HG02623 (cell line): ENCODE data around the gene OXNAD1.

Experiments
- ATAC-seq: cut with Tn5 transposase; IDR thresholded peaks from one replicate; pipeline ENCODE4 v1.9.1; 2021; ENCODE audit warnings: moderate library complexity; ENCODE audit not compliant: unreplicated experiment

The OXNAD1 gene

DNA sequence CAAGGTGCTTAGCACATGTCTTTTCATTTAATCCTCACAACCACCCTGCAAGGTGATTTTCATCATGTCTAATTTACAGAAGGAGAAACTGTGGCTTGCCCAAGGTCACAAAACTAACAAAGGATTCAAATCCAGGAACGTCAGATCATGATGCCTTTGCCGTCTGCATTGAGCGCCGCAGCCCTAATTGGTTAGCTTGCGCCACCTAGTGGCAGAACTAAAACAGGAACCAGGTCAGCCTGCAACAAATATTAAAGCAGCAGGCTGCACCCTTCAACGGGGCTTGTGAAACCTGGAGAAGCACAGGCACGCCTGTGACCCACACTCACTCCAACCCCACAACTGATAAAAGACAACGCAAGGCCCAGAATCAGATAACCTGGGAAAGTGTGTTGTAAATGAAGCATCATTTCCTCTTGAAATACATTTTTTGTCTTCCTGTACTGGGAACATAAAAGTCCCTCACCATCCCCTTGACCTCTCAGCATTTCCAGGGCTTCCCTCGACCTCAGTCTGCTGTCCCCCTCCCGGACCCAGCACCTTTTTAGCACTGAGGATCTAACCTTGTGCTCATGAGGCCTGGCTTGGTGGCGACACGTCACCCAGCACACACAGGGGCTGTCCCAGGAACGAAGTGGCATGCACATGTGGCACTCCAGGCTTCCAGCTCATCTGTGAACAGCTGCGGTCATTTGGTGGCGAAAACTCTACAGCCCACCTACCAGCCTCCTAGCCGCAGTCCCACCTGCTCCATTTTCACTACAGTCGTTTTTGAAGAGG lies 17.5 kb upstream of the OXNAD1 start:
- peak; percentile 73 for ATAC-seq

DNA sequence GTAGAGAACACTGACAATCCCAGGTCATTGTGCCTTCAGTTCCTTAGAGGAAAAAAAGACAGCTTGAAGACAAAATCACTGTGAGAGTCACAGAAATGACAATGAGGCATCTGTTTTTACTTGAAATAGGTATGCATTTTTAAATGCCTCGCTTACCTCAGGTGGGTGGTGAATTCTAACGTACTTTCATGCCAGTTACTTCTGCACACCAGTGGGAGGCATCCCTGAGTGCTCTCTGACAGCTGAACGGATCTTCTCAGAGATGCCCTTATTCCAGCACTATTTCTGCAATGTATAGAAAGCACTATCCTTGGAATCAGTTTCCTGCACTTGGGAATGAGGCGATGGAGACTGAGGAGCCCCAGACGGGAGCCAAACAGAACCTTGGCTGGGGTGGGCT lies 16.5 kb upstream of the OXNAD1 start:
- ATAC-seq, result no peak

DNA sequence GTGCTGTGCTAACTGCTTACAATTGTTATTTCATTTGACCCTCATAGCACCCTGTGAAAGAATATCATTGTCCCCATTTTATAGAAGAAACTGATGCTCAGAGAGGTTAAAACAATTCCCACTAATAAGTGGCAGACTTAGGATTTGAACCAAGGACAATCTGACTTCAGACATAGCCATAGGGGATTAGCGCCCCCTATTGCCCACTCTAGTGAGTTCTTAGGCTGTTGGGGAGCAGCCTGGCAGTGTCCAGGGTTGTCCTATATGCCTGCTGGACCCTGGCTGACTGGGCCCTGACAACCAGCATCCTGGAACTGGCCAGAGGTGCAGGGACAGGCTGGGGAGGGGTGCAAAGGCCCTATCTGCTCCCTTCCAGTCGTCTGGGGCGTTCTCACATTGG lies 15.7 kb upstream of the OXNAD1 start:
- ATAC-seq, result no peak

DNA sequence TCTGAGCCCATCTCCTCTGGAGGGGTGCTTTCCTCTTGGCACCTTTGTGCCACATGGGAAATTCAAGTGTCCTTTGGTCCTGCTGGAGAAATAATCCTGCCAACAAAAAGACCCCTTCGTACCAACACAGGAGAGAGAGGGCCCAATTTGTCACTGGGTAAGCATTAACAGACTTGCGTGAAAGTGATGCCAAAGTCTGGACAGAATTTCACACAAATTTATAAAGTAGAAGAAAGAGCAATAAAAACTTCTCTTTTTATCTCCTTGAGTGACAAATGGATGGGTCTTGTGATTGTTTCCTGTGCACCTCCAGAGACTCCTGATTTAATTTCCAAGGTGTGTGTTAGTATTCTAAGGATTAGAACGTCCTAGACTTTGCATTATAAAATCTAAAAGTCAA lies 15.1 kb upstream of the OXNAD1 start:
- ATAC-seq, result no peak

DNA sequence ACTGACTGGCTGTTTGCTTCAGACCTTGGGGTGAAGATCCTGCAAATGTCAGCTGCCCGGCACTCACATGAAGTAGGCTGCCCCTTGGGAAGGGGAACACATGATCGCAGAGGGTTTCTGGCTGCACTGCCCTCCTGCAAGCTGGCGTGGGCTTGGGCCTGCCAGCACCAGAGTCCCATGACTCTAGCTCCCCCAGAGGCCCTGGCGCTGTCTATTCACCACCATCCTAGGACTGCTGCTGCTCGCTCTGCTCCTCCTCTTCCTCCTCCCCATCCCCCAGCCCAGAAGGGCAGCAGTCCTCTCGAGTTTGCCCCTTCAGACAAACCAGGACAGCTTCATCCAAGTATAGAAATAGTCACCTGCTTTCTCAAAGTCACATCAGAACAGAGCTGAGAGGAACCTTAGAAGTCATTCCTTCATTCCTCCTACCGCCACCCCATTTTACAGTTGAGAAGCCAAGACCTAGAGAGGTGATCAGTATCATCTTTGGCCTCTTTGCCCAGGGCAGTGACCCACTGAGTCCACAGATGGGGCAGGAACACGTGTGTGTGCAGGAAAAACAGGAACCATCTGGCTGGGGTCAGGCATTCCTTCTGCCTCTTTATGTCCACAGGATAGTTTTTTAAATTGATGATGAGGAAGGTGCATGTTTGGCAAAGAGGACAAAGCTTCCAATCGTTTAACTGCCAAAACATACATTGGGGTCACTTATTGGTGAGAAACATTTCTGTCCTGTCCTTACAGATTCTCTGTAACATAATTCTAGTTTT lies 13.5 kb upstream of the OXNAD1 start:
- no peak for ATAC-seq

DNA sequence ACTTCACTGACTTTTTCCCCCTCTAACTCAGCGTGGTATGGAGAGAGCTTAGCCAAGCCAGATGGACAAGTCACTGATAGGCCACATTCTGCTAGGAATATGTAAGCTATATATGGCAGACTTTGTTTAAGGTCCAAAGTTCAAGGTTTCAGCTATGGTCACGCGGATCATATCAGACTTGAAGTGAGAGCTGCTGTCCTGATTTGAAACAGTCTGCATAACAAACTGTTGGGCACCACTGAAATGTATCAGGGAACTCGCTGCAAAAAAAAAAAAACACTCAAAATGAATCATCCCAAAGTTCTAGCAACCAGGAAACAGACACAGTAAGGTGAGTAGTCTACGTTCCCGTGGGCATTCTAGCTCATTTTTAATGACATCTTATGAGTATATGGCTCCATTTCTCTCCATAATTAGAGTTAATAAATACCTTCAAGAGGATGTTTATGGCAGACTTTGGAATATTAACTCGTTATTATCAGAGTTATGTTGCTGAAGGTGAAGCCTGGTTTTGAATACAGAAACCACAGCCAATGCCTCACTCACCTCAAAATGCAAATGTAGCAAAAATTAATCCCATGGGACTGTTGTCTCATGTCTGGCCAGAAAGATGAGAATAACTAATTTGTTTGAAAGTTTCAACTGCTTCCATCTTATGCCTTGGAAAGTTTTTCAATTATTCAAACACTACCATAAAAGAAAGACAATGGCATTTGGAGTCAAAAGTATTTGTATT lies 12.6 kb upstream of the OXNAD1 start:
- no peak for ATAC-seq

DNA sequence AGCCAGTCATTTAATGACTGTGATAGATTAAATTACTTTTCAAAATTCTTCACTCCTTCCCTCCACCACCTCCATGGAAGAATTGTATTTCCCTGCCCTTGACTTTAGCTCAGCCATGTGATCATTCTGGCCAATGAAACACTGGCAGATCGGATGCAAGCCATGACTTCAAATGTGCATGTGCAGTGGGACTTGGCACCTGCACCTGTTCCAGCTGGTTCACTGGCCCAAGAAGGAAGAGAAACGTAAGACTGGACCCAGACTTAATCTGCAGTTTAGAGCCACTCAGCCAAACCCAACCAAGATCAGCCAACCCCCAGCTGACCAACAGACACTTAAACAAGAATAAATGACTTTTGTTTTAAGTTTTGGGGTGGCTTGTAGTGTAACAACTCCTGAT lies 12.0 kb upstream of the OXNAD1 start:
- ATAC-seq, result no peak

DNA sequence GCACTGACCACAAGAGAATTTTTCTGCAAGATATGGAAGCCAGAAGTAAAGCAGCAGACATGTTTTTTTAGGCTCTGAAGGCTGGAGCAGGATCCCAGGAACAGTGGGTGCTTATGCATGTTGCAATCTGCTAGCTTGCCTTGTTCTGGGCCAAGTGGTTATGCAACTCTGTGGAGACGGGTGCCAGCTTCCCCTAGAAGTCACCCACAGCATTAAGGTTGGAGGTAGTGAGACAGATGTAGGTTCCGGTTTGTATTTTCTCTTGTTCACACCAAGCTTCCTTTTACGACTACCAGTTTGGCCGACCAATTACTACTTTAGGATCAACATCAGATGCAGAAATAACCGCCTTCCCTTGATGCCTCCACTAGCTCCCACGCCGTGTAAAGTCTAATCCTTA lies 11.4 kb upstream of the OXNAD1 start:
- no peak for ATAC-seq

DNA sequence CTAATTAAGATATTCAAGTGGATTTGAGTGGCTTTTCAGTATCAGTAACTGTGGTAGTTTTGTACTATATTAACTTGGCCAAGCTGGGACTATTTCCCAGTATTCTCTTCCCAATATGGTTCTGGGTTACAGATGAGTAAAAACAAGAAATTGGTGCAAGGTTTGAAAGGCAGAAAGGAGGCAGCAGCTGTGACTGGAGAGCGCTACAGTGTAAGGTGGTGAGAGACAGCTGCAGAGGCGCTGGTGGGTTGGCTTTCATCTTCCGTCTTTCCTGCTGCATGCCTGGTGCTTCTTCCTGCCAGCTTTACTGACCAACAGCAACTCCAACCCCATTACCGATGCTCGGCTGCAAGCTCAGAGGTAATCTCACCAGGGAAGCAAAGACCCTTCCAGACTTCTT lies 10.1 kb upstream of the OXNAD1 start:
- ATAC-seq, result no peak

DNA sequence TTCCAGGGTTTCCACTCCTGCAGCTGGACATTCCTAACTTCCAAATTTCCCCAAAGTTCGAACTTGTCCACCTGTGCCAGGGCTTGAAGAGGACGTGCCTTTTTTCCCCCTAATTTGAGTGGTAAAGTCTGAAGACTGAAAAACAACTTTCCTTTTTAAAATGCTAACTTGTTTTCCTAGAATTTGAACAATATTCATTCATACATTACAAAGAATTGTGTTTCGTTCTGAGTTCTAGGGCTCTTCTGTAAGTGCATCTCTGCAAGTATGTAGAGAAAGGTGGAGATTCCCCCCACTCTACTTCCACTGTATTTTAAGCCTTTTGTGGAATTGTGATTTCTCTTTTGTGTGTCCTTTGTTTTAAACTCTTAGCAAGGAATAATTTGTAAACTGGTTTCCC lies 9.7 kb upstream of the OXNAD1 start:
- ATAC-seq, result no peak

DNA sequence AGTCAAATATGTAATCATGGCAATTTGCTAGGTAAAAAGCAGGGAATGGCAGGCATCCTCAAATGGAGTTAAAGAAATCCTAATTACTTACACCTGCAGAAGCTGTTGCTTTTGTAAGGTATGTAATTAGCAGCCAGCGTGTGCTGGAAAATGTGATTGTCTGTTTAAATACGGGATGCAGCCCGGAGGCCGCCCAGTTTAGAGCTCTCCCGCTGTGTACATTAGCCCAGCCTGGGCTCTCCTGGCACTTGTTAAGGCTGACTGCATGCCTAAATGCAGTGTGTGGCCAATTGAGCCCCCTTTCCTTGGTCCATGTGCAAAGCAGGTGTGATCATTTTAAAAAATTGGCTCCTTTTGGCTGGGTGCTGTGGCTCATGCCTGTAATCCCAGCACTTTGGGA lies 9.3 kb upstream of the OXNAD1 start:
- no peak for ATAC-seq

DNA sequence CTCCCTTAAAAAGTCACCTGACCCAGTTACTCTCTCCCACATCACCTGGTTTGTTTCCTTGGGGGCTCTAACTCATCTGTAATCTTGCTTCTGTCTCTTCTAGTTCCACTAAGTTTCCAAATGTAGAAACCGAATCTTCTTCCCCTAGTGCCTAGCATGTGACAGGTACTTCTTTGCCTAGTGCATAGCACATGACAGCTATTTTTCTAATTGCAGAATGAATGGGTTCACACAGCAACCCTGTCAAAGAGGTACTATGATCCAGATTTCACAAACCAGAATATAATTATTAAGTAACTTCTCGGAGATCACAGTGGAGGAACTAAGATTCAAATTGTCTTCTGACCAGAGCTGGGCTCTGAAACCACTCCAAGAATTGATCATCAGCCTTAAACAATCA lies 7.7 kb upstream of the OXNAD1 start:
- ATAC-seq, result no peak

DNA sequence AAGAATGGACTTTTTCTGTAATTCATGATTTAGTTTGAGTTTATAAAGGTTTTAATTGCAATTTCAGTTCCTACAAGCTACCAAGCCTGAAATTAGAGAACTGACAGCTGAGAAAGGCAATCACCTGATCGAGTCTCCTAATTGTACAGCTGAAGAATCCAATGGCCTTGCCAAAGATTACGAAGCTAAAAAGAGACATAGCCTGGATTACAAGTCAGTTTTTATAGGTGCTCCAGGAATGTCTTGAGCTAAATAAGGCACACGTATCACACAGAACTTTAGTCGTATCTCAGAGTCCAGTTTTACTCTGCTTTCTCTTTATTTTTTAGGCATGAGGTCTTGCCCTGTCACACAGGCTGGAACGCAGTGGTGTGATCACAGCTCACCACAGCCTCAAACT lies 6.8 kb upstream of the OXNAD1 start:
- no peak for ATAC-seq

DNA sequence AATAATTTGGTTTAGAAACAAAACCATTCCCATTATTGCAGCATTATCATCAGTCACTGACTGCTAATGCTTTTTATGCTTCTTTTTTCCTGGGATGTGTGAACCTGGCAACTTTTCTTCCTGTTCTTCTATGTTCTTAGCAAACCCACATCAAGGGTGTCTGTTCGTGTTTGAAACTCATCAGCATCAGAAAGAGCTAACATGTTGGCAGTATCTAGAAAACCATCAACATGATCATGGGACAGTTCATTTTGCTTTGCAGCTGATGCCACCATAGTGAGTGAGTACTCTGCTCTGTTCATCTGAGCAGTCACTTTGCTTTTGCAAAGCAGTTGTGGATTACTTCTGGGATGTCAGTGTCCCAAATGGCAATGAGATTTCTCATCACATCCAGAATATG lies 6.1 kb upstream of the OXNAD1 start:
- no peak for ATAC-seq

DNA sequence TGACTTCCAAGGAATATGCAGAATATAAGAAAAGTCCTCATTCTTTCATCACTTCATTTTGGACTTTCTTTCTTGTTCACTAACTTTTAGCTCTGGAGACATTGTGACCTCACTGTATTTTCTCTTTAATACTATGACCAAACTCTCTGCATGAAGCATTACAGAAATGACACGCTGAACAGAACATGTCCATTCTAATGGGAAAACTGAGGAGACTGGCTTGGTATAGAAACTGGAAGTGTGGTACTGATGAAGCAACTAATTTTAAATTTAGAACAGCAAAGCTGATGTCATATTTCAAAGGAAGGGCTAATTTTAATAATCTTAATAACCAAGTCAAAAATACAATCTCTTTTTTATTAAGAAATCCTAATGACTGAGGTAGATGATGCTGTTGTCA lies 5.0 kb upstream of the OXNAD1 start:
- no peak for ATAC-seq

DNA sequence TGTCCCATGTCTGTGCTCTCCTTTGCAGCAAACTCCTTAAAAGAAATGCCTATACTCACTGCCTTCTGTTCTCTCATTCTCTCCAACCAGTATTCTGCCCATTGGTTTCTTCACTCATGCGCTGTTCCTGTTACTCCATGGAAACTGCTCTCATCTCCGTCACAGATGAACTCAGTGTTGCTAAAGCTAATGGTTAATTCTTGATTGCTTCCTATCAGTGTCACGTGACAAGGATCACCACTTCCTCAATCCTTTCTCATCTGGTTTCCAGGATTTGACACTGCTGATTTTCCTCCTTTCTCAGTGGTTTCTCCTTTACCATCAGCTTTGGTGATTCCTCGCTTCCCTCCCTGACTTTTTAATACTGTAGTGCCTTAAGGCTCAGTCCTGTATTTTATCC lies 2.8 kb upstream of the OXNAD1 start:
- ATAC-seq, result no peak

DNA sequence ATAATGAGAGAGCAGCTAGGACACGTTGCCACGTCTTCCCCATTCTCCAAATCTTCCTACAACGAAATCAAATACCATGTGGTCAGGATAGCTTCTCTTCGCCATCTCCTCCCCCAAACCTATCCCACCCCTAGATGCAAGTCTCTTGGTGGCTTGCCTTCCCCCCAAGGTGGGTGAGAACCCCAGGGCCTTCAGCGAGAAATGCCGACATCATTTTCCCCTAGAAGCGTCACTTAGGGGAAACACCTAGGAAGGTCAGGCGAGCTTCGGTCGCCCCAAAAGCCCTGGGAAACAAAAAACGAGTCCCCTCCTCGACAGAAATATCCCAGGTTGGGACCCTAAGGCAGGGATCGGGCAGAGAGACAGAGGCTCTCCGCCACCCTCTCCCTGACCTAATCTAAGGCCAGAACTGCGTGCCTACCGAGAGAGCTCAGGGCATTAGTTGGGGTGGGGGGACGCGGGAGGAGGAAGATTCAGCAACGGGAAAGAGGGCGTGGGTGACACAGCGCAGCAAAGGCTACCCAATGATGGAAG lies 771 bp upstream of the OXNAD1 start:
- no peak for ATAC-seq

DNA sequence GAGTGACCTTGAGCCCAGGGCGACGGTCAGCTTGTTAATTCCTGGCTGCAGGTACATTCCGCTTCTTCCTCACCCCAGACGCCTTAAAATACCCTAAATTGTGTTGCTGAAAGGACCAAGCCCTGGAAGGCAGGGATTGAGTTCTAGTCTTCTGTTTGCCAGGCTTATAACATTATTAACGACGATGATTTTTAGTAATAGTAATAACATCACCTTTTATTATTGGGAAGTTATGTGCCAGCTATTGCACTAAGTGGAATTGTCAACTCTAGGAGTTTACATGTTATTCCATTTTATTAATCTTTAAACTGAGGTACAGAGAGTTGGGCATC lies 409 bp downstream of the OXNAD1 start:
- ATAC-seq, result no peak

DNA sequence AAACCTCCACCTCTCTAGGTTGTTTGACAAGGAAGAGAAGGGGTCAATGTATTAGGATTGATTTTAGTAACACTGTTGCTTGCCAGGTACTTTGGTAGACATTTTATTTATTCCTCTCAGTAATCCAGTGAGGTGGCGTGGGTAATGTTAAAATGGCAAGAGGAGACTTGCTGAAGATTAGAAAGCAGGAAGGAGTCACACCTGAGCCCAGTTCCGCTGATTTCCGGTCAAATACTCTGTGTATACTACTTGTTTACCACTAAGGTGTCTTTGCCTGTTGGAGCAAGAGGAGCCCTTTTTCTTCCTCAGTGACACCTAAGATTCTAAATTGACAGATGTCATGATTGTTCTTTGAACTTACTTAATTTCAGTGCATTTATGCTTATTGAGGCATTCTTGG lies 1.7 kb downstream of the OXNAD1 start:
- ATAC-seq, result no peak

DNA sequence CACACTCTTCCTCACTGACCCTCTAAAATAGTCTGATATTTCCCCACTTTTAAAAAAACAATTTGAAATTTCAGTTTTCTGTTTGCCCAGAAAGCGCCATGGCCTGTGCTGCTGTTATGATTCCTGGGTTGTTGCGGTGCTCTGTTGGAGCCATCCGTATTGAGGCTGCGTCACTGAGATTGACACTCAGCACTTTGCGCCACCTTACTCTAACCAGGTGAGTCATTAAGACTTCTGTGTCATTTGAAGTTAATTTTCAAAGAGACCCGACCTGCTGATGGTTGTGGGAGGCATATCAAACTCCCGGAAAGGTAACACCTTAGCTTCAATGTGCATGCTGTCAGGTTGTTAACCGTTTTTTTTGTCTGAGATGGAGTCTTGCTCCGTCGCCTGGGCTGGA lies 5.8 kb downstream of the OXNAD1 start:
- ATAC-seq, result no peak

DNA sequence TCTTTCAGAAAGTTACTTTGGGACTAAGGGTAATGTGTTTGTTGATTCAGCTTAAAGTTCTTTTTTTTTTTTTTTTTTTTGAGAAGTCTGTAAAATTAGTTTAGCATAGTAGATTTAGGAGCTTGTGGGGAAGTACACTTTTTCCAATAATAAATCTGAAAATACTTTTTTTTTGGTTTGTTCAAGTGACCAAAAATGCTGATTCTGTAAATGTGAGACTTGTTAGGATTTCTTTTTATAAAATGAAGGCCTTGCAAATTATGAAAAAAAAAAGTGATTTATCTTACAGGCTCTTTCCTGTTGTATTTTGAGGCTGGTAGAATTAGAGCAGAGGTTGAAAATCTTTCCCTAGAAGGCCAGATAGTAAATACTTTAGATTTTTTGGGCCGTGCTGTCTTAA lies 7.6 kb downstream of the OXNAD1 start:
- ATAC-seq, result no peak

DNA sequence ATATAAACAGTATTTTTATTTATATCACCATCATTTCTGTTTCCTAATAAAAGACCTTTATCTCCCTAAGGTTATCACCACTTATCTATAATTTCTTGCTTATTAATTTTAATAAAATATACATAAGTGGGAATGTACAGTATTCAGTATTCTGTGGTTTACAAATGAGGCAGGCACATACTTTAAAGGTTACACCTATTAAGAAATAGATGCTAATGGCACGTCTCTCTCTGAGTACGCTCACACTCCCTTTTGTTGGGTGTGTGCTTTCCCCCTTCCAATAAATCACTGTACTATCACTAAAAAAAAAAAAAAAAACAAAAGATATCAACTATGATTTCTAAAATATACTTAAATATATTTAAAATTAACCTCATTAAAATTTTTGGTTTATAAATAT lies 8.9 kb downstream of the OXNAD1 start:
- no peak for ATAC-seq
